Sigmoid colon (tissue), 4 donors: ENCODE data around the gene MNAT1.

ENCODE experiments used
- EP300 ChIP-seq, 4 donors: sonication (generic); formaldehyde crosslinking; IDR thresholded peaks; one replicate each; pipeline ENCODE4 v1.6.1; 2017; ENCODE audit warnings: antibody characterized with exemption in 4 of 4
- POLR2A ChIP-seq, 2 donors: fragments of 450-650 bp; IDR thresholded peaks; one replicate each; pipeline ENCODE4 v1.6.1; 2016; ENCODE audit warnings: antibody characterized with exemption in 2 of 2, mild to moderate bottlenecking in 2 of 2, moderate library complexity in 2 of 2
- POLR2AphosphoS5 ChIP-seq, 4 donors: sonication (generic); formaldehyde crosslinking; IDR thresholded peaks; one replicate each; pipeline ENCODE4 v1.6.1; 2017; ENCODE audit warnings: antibody characterized with exemption in 4 of 4
- TF ChIP-seq, protein P1 (sequence below), 4 experiments: fragments of 450-650 bp in 3 of 4; fragments of 200-600 bp in 1 of 4; IDR thresholded peaks; one replicate each; pipeline ENCODE4 v1.5.1; 2016 to 2019; ENCODE audit warnings: antibody characterized with exemption in 4 of 4, mild to moderate bottlenecking in 3 of 4, moderate library complexity in 2 of 4

- TF ChIP-seq POLR2A (IDR thresholded peaks at IDR 0.05) (no peak), EP300 (IDR thresholded peaks at IDR 0.05) (no peak), POLR2AphosphoS5 (IDR thresholded peaks at IDR 0.05) (no peak)
- TF ChIP-seq, protein P1, sequence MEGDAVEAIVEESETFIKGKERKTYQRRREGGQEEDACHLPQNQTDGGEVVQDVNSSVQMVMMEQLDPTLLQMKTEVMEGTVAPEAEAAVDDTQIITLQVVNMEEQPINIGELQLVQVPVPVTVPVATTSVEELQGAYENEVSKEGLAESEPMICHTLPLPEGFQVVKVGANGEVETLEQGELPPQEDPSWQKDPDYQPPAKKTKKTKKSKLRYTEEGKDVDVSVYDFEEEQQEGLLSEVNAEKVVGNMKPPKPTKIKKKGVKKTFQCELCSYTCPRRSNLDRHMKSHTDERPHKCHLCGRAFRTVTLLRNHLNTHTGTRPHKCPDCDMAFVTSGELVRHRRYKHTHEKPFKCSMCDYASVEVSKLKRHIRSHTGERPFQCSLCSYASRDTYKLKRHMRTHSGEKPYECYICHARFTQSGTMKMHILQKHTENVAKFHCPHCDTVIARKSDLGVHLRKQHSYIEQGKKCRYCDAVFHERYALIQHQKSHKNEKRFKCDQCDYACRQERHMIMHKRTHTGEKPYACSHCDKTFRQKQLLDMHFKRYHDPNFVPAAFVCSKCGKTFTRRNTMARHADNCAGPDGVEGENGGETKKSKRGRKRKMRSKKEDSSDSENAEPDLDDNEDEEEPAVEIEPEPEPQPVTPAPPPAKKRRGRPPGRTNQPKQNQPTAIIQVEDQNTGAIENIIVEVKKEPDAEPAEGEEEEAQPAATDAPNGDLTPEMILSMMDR (IDR thresholded peaks at IDR 0.05), result no peak
These were observed 23.0 kb downstream of the MNAT1 start for GRCh38 chr14:60757567-60758002.
